HL-60 (cell line): ENCODE data around the gene APOBEC3F.
"Not testable (repeated sequence)": the region's sequence is repeated elsewhere in the genome, so short reads cannot be mapped to it uniquely, and the experiment has no call there.

Source experiments
- GABPA ChIP-seq: IDR thresholded peaks from 2 replicates; pipeline ENCODE4 v1.6.1; 2012; ENCODE audit warnings: low read depth
- POLR2AphosphoS5 ChIP-seq: IDR thresholded peaks from 2 replicates; pipeline ENCODE4 v1.6.1; 2012; ENCODE audit warnings: low read depth
- REST ChIP-seq: IDR thresholded peaks from 2 replicates; pipeline ENCODE4 v1.6.1; 2012; ENCODE audit warnings: low read depth; ENCODE audit not compliant: insufficient replicate concordance
- SPI1 ChIP-seq: IDR thresholded peaks from 2 replicates; pipeline ENCODE4 v1.6.1; 2012; ENCODE audit warnings: low read depth, mild to moderate bottlenecking, borderline replicate concordance
- TF ChIP-seq, protein P1 (sequence below): IDR thresholded peaks from one replicate; pipeline ENCODE4 v1.5.1; 2011; ENCODE audit warnings: low read length, control low read depth, inconsistent platforms; ENCODE audit not compliant: insufficient read depth

DNA sequence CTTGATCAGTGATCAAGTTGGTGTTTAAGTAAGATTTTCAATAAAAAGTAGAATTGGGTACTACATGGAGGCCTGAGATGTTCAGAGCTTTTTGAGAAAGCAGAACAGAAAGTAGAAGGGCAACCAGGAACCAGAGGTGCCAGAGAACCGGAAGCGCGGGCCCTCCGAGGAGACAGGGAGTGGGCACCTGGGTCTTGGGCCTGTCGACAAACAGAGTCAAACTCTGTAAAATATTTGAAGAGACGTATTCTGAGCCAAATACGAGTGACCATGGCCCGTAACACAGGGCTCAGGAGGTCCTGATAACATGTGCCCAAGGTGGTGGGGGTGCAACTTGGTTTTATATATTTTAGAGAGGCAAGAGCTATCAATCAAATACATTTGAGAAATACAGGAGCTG is 23.2 kb downstream of the APOBEC3F start:
- TF ChIP-seq, protein P1, sequence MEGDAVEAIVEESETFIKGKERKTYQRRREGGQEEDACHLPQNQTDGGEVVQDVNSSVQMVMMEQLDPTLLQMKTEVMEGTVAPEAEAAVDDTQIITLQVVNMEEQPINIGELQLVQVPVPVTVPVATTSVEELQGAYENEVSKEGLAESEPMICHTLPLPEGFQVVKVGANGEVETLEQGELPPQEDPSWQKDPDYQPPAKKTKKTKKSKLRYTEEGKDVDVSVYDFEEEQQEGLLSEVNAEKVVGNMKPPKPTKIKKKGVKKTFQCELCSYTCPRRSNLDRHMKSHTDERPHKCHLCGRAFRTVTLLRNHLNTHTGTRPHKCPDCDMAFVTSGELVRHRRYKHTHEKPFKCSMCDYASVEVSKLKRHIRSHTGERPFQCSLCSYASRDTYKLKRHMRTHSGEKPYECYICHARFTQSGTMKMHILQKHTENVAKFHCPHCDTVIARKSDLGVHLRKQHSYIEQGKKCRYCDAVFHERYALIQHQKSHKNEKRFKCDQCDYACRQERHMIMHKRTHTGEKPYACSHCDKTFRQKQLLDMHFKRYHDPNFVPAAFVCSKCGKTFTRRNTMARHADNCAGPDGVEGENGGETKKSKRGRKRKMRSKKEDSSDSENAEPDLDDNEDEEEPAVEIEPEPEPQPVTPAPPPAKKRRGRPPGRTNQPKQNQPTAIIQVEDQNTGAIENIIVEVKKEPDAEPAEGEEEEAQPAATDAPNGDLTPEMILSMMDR, result not testable (repeated sequence)
- not testable (repeated sequence) for TF ChIP-seq POLR2AphosphoS5, SPI1, REST, GABPA
